HG02759 (cell line): ENCODE measurements around the gene KIAA0753.

Experiments used
- ATAC-seq: cut with Tn5 transposase; IDR thresholded peaks from one replicate; pipeline ENCODE4 v1.9.1; 2021; ENCODE audit warnings: mild to moderate bottlenecking, moderate library complexity; ENCODE audit not compliant: unreplicated experiment

KIAA0753 gene

GRCh38 chr17:6640536-6641246 is at the start of gene KIAA0753, which contains the start of gene TXNDC17:
TSS of gene KIAA0753 (minus strand) at chr17:6640711. CDS start at chr17:6635103, 5,608 bp downstream.
TSS of gene TXNDC17 (plus strand) at chr17:6641060. CDS start at chr17:6641083, 23 bp downstream.
- peak; percentile 93 for ATAC-seq

- ATAC-seq = no peak
These were observed 48.4 kb upstream of the KIAA0753 start for GRCh38 chr17:6688944-6689343.

- ATAC-seq = no peak
These were observed 45.5 kb upstream of the KIAA0753 start for GRCh38 chr17:6686026-6686425.

- ATAC-seq = no peak
These were observed 44.6 kb upstream of the KIAA0753 start for GRCh38 chr17:6684881-6685767.

GRCh38 chr17:6684460-6684783 is 43.9 kb upstream of the KIAA0753 start:
- no peak for ATAC-seq

GRCh38 chr17:6683730-6684459 is 43.4 kb upstream of the KIAA0753 start:
- ATAC-seq = no peak

- ATAC-seq = no peak
These were observed 42.7 kb upstream of the KIAA0753 start for GRCh38 chr17:6683081-6683684.

- ATAC-seq = no peak
These were observed 41.8 kb upstream of the KIAA0753 start for GRCh38 chr17:6682339-6682738.

- ATAC-seq = no peak
These were observed 41.2 kb upstream of the KIAA0753 start for GRCh38 chr17:6681671-6682070.

- ATAC-seq = no peak
These were observed 40.7 kb upstream of the KIAA0753 start for GRCh38 chr17:6681176-6681575.

GRCh38 chr17:6679241-6679640 is 38.7 kb upstream of the KIAA0753 start:
- no peak for ATAC-seq

- ATAC-seq = no peak
These were observed 37.4 kb upstream of the KIAA0753 start for GRCh38 chr17:6677946-6678345.

- no peak for ATAC-seq
These were observed 36.8 kb upstream of the KIAA0753 start for GRCh38 chr17:6677158-6677831.

GRCh38 chr17:6676802-6677157 is 36.3 kb upstream of the KIAA0753 start:
- no peak for ATAC-seq

GRCh38 chr17:6675201-6675825 is 34.8 kb upstream of the KIAA0753 start:
- ATAC-seq = no peak

- no peak for ATAC-seq
These were observed 34.1 kb upstream of the KIAA0753 start for GRCh38 chr17:6674586-6674985.

GRCh38 chr17:6671431-6671830 is 30.9 kb upstream of the KIAA0753 start:
- ATAC-seq = no peak

GRCh38 chr17:6670999-6671398 is 30.5 kb upstream of the KIAA0753 start:
- no peak for ATAC-seq

- no peak for ATAC-seq
These were observed 30.1 kb upstream of the KIAA0753 start for GRCh38 chr17:6670571-6670970.
